PFSK-1 (cell line): ENCODE data around the gene UTP11.

Experiments used
- FOXP2 ChIP-seq: optimal IDR thresholded peaks from 2 replicates; pipeline ENCODE3; 2011; ENCODE audit warnings: borderline replicate concordance, control low read depth, inconsistent platforms; ENCODE audit not compliant: insufficient read depth; ENCODE audit errors: extremely low read length, extremely low read depth
- POLR2AphosphoS5 ChIP-seq: IDR thresholded peaks from 2 replicates; pipeline ENCODE4 v1.6.1; 2012; ENCODE audit warnings: low read depth, mild to moderate bottlenecking, control low read depth, low read length, moderate library complexity
- REST ChIP-seq, 2 experiments: IDR thresholded peaks; 2 replicates each; pipeline versions ENCODE4 v1.6.1 to v1.8.0; 2011 to 2012; ENCODE audit warnings: low read depth in 2 of 2, low read length in 2 of 2, control low read depth in 1 of 2, inconsistent platforms in 1 of 2, mild to moderate bottlenecking in 1 of 2, moderate library complexity in 1 of 2; ENCODE audit not compliant: insufficient read depth in 1 of 2
- SIN3A ChIP-seq: IDR thresholded peaks from 2 replicates; pipeline ENCODE4 v1.6.1; 2012; ENCODE audit warnings: mild to moderate bottlenecking, low read length, moderate library complexity, borderline replicate concordance; ENCODE audit not compliant: insufficient read depth
- TAF1 ChIP-seq: IDR thresholded peaks from 2 replicates; pipeline ENCODE4 v1.6.1; 2012; ENCODE audit warnings: low read length, control low read depth, borderline replicate concordance; ENCODE audit not compliant: insufficient read depth

Gene UTP11

GRCh38 chr1:37995751-37996345 is 16.7 kb upstream of the UTP11 start:
- TF ChIP-seq REST (IDR thresholded peaks at IDR 0.05; ENCODE audit: insufficient read depth in 1 of 2, low read depth in 2 of 2, low read length in 2 of 2) (no peak), TAF1 (no peak), FOXP2 (peak; percentile 66), SIN3A (no peak), POLR2AphosphoS5 (no peak; the same call in 1 of the 2 replicates)

GRCh38 chr1:37997256-37998088 is 15.1 kb upstream of the UTP11 start:
- TF ChIP-seq POLR2AphosphoS5 (no peak), REST (IDR thresholded peaks at IDR 0.05; ENCODE audit: insufficient read depth in 1 of 2, low read depth in 2 of 2, low read length in 2 of 2) (no peak), TAF1 (no peak), FOXP2 (no peak)

- no peak for TF ChIP-seq REST (IDR thresholded peaks at IDR 0.05; ENCODE audit: insufficient read depth in 1 of 2, low read depth in 2 of 2, low read length in 2 of 2)
- TF ChIP-seq POLR2AphosphoS5 = no peak
- TF ChIP-seq FOXP2 = no peak
- no peak for TF ChIP-seq TAF1
- no peak for TF ChIP-seq SIN3A
Measured at GRCh38 chr1:37998089-37998808, 14.3 kb upstream of the UTP11 start.

GRCh38 chr1:37998913-37999429 is 13.6 kb upstream of the UTP11 start:
- no peak for TF ChIP-seq REST (IDR thresholded peaks at IDR 0.05; ENCODE audit: insufficient read depth in 1 of 2, low read depth in 2 of 2, low read length in 2 of 2)
- TF ChIP-seq FOXP2 = no peak
- no peak for TF ChIP-seq SIN3A
- TF ChIP-seq TAF1 = no peak
- no peak for TF ChIP-seq POLR2AphosphoS5
